ENCODE data around the gene SLC15A2.
"Not testable (repeated sequence)": the region's sequence is repeated elsewhere in the genome, so short reads cannot be mapped to it uniquely, and the experiment has no call there.

SLC15A2 gene

GRCh38 chr3:121894301-121894990 is at the start of gene SLC15A2:
TSS of gene SLC15A2 (plus strand) at chr3:121894401. CDS start at chr3:121894477, 76 bp downstream.
- no peak for DNase-seq (ENCODE audit: low spot score)

- no peak for DNase-seq (ENCODE audit: low spot score)
These were observed 49.3 kb upstream of the SLC15A2 start for GRCh38 chr3:121844892-121845291.

- DNase-seq (ENCODE audit: low spot score): no peak
These were observed 41.9 kb upstream of the SLC15A2 start for GRCh38 chr3:121852256-121852655.

- no peak for DNase-seq (ENCODE audit: low spot score)
These were observed 38.6 kb upstream of the SLC15A2 start for GRCh38 chr3:121855555-121855954.

GRCh38 chr3:121857778-121858177 is 36.4 kb upstream of the SLC15A2 start:
- DNase-seq (ENCODE audit: low spot score): not testable (repeated sequence)

- not testable (repeated sequence) for DNase-seq (ENCODE audit: low spot score)
These were observed 31.0 kb upstream of the SLC15A2 start for GRCh38 chr3:121863247-121863646.

GRCh38 chr3:121863801-121864200 is 30.4 kb upstream of the SLC15A2 start:
- no peak for DNase-seq (ENCODE audit: low spot score)

- no peak for DNase-seq (ENCODE audit: low spot score)
These were observed 24.5 kb upstream of the SLC15A2 start for GRCh38 chr3:121869736-121870135.

GRCh38 chr3:121870717-121871116 is 23.5 kb upstream of the SLC15A2 start:
- no peak for DNase-seq (ENCODE audit: low spot score)

GRCh38 chr3:121871430-121871829 is 22.8 kb upstream of the SLC15A2 start:
- no peak for DNase-seq (ENCODE audit: low spot score)

GRCh38 chr3:121878411-121878810 is 15.8 kb upstream of the SLC15A2 start:
- DNase-seq (ENCODE audit: low spot score): no peak

GRCh38 chr3:121883507-121883906 is 10.7 kb upstream of the SLC15A2 start:
- DNase-seq (ENCODE audit: low spot score): peak; percentile 3

- no peak for DNase-seq (ENCODE audit: low spot score)
These were observed 8.8 kb upstream of the SLC15A2 start for GRCh38 chr3:121885386-121885785.

GRCh38 chr3:121895121-121895520 is 920 bp downstream of the SLC15A2 start:
- DNase-seq (ENCODE audit: low spot score): no peak

- no peak for DNase-seq (ENCODE audit: low spot score)
These were observed 1.5 kb downstream of the SLC15A2 start for GRCh38 chr3:121895736-121896135.

- DNase-seq (ENCODE audit: low spot score): no peak
These were observed 2.6 kb downstream of the SLC15A2 start for GRCh38 chr3:121896823-121897222.

GRCh38 chr3:121897296-121897695 is 3.1 kb downstream of the SLC15A2 start:
- DNase-seq (ENCODE audit: low spot score): no peak

- no peak for DNase-seq (ENCODE audit: low spot score)
These were observed 19.2 kb downstream of the SLC15A2 start for GRCh38 chr3:121913305-121913990.

GRCh38 chr3:121914081-121914998 is 20.1 kb downstream of the SLC15A2 start:
- DNase-seq (ENCODE audit: low spot score): no peak

GRCh38 chr3:121916189-121916588 is 22.0 kb downstream of the SLC15A2 start:
- no peak for DNase-seq (ENCODE audit: low spot score)

- no peak for DNase-seq (ENCODE audit: low spot score)
These were observed 24.7 kb downstream of the SLC15A2 start for GRCh38 chr3:121918779-121919483.

GRCh38 chr3:121924734-121925133 is 30.5 kb downstream of the SLC15A2 start:
- DNase-seq (ENCODE audit: low spot score): no peak
